Left colon (tissue), 2 donors: ENCODE data around the gene FASTKD3. TPM values are rescaled to one million over a fixed set of nuclear protein-coding genes. Genes with fewer than 3 reads are reported as not detected.
A peak's percentile ranks its signal among the peaks of the same experiment; 100 is the strongest.

Source experiments
- ATAC-seq: fragments of 200-7000 bp; cut with Tn5 transposase; one replicate; pipeline ENCODE4 v1.9.1; 2020; ENCODE audit warnings: mild to moderate bottlenecking, moderate library complexity
- DNase-seq, 2 donors: peaks; one replicate each; pipeline ENCODE4 v3.0.0-alpha.2; 2020
- intact Hi-C, 2 donors: fragments of 100-400 bp; cut with DNase I in 1 of 2; cut with micrococcal nuclease in 1 of 2; formaldehyde crosslinking; loops; one replicate each; pipeline versions ENCODE4 v1.11.2 to v1.14.0; 2022; cut with DNase I, micrococcal nuclease
- total RNA-seq, 2 donors: library from RNA; stranded (reverse); fragmentation: NEBNext Ultra II Directional; extraction: Animal tissue kit (Norgen Biotek cat#: 25700); gene quantifications; one replicate each; pipeline ENCODE4 v1.2.1, GENCODE V29; 2021
- donor health status: DM: no; HTN: no; CAD: no.
- donor health status: DM: yes; HTN: yes; CAD: no.

Gene FASTKD3
- total RNA-seq, 2 donors from 2014 or later = 7.6 to 11.3 TPM

DNA sequence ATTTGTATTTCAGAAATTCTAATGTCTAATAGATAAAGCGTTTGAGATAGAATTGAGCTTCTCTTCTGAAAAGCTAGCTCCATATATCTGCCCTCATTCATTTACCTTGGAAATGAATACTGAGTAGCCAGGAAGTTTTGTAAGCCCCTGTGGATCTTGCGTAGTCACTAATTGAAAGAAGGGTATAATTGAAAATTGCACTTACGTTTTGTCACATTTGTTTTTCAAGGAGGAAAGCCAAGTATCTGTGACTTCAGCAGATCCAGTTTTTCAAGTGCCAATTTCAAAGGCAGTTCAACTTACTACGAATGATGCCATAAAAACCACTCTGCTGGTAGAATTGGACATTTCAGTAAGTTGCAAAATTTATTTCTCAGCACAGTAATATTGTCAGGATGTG is 14.1 kb upstream of the FASTKD3 start:
- intact Hi-C loops = no loop called here
- ATAC-seq (no peak), DNase-seq (no peak)

DNA sequence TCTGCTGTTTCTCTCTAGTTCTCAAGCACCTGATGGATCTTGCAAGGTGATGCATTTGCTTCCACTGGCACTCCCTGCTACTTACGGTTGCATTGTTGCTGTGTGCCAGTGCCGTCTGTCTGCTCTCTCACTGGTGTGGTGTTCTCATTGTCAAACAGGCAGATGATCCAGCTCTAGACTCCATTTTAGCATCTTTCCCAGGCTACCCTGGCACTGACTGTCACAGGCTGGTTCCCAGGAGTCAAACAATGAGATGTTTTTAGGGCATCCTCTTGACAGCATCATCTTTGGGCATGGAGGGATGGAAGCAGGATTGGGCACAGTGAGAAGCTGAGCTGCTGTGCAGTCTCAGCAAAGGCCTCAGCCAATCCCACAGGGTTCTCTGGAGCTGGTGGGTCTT is 13.0 kb upstream of the FASTKD3 start:
- DNase-seq (no peak), ATAC-seq (no peak)
- intact Hi-C loops = no loop called here

DNA sequence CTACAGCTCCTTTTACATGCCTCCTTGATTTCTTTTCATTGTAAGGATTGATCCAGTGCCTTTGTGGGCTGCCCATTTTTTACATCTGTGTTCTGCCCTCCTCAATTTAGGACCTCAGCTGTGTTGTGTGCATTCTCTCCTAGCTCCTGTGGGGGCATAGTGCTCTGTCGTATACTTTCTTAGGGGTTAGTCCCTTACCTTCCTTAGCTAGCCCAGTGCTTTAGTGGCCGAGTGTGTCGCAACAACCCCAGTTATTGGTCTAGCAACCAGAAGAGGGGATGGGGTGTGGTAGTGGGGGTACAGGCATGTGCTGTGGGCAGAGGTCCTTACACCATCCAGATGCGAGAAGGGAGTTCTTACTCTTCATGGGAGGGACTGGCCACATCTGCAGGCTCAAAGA is 12.3 kb upstream of the FASTKD3 start:
- intact Hi-C loops = no loop called here
- DNase-seq = no peak
- no peak for ATAC-seq

DNA sequence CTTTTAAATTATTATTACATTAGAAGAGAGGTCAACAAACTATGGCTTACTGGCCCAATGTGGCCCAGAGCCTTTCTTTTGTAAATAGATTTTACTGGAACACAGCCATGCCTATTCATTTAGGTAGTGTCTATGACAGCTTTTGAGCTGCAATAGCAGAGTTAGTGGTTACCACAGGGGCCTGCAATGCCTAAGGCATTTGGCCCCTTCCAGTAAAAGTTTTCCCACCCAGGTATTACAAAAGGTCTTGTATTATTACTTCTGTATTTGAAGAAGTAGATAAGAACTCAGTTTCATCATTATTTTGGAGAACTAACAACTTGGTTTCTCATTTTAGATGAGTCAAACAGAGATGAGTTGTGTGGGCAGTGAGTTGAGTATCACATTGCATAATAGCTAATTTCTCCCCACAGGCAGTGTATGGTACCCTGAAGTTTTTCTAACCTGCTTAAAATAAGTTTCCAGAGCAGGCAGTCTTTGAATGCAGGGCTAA is 9.6 kb upstream of the FASTKD3 start:
- intact Hi-C loops = no loop called here
- ATAC-seq (no peak), DNase-seq (no peak)

DNA sequence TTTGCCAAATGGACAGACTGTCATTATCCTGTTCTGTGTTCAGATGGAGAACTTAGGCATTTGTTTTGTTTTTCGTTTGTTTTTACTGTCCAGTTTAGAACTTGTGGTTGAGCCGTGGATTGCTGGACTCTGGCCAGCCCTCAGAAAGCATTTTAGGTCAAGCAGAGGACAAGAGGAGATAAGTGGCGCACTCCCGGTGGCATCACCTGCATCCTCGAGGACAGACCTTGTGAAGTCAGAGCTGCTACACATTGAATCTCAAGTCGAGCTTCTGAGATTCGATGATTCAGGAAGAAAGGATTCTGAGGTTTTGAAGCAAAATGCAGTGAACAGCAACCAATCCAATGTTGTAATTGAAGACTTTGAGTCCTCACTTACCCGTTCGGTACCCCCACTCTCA is 9.0 kb upstream of the FASTKD3 start:
- intact Hi-C loops = no loop called here
- no peak for DNase-seq
- no peak for ATAC-seq

DNA sequence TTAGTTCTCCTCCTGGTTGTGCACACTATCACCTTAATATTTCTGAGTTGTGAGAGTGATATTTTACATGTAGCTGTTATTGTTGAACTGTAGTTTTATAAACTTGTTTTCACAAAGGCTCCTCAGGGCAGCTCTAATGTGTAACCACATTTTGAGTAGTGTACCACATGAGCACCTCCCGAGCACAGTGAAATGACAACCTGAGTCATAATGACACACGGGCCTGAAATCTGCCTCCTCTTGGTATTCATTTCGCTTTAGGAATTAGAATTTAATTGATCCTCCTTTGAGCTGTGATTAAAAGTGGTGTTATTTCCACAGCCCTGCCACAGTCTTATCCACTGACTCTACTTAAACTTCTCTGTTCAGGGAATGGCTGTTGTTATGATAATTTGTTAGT is 8.0 kb upstream of the FASTKD3 start:
- ATAC-seq (no peak), DNase-seq (no peak)
- intact Hi-C loops = no loop called here

DNA sequence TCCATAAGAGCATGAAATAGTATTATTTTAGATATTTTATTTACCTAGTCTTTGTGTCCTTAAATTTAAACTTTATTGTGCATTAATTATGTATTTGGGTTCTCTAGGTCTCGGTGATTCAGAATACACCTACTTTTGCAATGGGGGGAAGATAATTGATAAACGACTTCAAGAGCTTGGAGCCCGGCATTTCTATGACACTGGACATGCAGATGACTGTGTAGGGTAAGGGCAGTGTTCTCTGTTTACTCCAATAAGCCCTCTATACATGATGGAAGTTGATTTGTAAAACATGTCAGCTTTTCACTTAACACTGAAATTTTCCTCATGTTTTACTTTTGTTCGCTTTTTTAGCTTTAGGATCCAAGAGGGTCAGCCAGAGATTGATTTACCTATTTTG is 6.3 kb upstream of the FASTKD3 start:
- no peak for DNase-seq
- ATAC-seq = no peak
- intact Hi-C loops = no loop called here

DNA sequence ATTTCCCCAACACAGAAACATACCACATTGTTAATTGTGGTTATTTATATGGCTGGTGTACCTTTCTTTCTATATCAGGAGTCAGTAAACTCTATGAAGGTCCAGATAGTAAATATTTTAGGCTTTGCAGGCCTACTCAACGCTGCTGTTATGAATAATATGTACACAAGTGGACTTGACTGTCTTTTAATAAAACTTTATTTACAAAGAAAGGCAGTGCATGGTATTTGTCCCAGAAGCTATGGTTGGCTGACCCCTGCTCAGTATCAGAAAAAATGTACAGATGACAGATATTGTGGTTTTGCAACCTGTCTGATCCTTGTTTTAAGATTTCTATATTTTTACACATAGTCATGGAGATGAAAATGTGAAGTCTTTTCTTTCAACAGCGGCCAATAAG is 5.8 kb upstream of the FASTKD3 start:
- ATAC-seq (no peak), DNase-seq (no peak)
- intact Hi-C loops = no loop called here

DNA sequence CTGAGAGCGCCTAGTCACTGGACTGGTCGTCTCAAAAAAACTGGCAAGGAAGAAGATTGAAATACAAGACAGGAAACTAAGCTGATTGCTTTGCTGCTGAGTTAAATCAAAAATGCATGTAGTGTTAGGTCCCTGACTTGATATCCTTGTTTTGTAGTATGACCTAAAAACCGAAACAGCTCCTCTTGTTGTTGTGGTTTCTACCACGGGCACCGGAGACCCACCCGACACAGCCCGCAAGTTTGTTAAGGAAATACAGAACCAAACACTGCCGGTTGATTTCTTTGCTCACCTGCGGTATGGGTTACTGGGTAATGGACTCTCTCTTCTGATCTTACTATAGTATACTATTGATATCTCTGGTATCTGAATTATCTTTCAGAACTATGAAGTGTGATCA is 4.4 kb upstream of the FASTKD3 start:
- no peak for DNase-seq
- intact Hi-C loops = no loop called here
- ATAC-seq = no peak

DNA sequence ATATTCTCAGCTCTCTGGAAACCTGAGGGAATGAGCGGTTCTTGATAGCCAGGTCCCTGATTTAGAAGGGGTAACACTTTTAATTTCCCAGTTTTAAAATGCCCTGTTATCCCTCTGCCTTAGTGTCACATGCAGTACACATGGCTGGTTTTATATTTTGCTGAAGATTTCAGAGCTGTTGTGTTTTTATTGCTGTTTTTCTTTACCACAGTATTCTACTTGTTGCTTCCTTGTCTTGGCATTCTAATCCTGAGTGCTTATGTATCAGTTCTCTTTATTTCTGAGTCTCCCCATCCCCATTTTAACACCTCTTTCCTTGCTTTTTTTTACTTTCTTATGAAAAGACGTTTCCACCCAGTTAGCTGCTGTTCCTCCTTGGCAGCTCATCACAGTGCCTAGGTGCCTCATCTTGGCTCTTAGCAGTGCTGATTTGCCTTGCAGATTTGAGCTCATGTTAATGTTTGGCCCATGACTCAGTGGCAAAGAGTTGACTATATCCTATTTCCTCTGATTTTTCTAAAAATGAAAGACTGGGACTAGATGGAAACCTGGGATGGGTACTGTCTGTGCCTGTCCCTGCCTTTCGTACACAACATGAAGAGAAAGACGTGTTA is 3.8 kb upstream of the FASTKD3 start:
- intact Hi-C loops = no loop called here
- DNase-seq (no peak), ATAC-seq (no peak)

DNA sequence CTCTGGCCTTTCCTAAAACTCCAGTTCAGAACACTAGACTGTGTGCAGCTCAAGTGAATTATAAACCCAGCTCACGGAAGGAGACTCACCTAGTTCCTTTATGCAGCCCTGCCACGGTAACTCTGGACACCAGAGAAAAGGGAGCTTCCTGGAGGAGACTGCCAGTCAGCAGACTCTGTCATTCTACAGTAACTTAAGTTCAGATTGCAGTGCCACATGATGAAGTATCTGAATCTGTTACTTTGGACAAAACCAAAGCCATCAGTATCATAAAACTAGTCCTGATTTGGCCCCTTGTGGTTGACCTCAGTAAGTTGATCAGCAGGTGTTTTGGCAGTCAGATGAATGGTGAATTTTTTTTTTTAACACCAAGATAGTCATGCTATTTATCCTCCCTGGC is 2.8 kb upstream of the FASTKD3 start:
- intact Hi-C loops = no loop called here
- DNase-seq (peak; percentile 33 to 55), ATAC-seq (peak; percentile 66)

DNA sequence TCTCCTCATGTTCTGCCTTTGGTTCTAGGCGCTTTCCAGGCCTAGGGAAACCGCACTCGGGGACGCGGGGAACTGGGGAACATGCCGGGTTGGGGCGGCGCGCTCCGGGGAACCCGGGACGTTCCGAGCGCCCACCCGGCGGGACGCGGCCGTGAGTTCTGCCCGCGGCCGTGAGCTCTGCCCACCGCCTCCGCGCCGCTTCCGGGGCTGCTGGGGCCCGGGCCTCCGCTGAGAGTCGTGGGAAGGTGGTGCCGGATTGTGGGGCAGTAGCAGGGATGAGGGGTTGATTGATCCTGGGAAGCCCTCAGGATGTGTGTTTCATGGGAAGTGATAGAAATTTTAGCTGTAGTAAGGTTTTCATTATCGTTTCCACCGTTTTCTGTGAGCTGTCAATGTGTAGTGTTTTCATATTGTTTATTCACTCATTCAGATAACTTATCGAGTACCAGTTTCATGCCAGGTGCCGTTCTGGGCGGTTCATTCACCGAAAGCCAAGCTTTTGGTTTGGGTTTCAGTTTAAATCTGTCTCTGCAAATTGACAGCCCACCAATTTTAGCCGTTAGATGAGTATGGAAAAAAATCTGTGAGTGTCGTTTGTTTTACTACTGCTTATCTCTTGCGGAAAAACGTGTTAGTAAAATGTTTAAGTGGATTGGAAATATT is 774 bp upstream of the FASTKD3 start:
- peak in 1 of 2 donors; percentile 47 for DNase-seq
- ATAC-seq = peak; percentile 54
- intact Hi-C loops = no loop called here

DNA sequence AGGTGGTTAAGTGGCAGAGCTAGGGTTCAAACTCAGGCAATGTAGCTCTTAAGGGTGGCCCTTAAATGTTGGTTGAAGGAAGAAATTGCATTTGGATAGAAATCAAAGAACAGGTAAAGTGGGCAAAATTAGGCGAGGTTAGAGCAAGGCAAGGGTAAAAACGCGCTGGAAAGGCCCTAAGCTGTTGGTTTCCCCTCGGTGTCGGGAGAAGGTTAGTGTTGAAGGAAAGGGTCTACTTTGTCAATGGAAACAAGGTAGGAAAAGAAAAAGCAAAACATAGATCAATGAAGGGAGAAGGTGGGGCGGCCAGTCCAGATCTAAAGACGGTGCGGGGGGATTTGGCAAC is 431 bp downstream of the FASTKD3 start:
- intact Hi-C loops = no loop called here
- ATAC-seq (peak; percentile 8), DNase-seq (no peak)

DNA sequence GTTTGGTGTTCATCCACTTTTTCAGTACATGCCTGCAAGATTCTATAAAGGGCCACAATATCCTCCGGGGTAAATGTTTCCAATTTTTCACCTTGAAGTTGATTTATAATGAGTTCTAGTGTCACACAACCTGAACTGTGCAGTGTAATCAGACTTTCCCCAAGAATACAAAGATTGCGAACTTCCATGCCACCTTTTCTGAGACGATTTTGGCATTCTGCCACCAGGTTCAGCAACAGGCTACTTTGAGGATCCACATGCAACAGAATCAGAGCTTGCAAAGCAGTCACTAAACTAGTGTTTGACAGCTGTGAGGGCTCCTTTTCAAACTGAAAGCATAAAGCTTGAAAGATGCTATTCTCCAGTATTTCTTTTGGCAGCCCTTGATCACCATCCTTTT is 1.6 kb downstream of the FASTKD3 start:
- intact Hi-C loops = no loop called here
- DNase-seq (no peak), ATAC-seq (no peak)

DNA sequence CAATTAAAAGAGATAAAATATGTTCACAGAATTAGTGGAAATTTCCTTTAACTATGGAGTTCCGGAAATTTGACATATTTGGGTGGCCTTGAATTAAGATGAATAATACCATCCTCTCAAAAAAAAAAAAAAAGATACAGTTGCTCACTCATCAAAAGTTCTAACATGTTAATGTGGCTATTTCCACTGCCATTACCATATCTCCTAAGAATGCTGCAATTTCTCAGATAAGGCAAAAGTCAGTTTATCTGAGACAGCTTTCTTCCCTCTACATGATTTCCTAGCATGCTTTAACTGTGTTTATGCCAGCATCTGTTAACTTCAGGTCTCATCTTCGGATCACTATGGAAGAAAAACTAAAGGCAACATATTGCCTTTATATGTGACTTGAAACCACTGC is 2.6 kb downstream of the FASTKD3 start:
- ATAC-seq (no peak), DNase-seq (no peak)
- intact Hi-C loops = no loop called here

DNA sequence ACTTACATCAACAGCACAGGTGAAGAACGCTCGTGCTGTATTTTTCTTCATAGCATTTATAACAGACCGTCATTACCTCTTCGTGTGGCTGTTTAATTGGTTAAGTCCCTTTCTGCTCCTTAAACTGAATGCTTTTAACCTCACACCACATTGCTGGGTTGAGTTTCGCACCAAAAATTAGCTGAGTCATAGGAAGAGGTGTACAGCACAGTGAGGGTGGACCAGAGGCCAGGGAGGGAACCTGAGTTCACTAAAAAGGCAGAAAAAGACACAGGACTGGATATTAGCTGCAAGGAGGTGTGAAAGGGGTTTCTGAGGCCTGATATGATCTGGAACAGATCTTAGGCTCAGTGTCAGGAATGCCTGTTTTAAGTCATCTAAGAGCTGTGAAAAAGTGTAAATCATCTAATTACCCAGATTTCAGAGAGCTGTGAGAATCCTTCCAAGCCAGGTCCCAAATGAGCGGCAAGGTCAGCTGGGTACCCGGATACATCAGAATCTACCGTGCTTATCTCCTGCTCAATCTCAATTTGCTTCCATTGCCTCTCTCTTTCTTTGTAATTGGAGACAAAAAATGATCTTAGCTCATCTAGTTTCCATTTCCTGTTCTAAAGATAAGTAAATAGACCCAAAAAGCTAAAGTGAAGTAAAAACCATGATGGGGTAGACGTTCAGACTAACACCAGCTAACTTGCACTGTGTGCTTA is 10.8 kb downstream of the FASTKD3 start:
- intact Hi-C loops = no loop called here
- ATAC-seq (no peak), DNase-seq (no peak)

DNA sequence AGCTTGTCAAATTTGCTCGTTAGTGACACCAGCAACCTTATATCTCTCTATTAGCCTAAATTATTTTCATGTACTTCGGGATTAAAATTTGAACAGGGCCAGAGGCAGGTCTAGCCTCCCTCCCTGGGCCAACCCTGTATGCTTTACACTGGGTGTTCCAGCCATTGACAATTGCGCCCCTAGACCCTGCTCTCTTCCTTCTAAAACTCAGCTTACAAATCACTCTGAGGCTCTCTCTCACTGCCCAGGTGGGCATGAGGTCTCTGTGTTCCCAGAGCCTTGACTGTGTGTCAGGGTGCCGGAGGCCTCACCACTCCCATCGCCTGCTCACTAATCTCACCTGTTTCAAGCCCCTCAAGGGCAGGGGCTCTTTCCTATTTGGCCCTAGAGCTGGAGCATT is 11.5 kb downstream of the FASTKD3 start:
- DNase-seq (no peak), ATAC-seq (no peak)
- intact Hi-C loops = no loop called here

DNA sequence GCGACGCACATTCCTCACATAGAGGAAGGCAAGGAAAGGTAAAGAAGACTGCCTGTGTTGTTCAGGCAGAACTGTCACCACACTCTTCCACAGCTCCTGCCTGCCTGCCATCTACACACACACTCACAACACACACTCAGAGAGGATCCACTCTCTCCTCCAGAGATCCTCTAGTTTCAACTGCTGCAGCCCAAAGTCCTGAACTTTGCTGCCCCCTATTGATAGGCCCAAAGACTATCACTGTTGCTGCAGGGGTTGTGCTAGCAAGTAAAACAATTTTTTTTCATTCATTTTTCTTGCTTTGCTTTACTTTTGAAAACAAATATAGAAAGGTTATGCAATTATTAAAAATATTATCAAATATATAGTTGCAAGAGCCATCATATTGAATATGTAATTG is 12.0 kb downstream of the FASTKD3 start:
- DNase-seq (no peak), ATAC-seq (peak; percentile 66)
- intact Hi-C loops = no loop called here

DNA sequence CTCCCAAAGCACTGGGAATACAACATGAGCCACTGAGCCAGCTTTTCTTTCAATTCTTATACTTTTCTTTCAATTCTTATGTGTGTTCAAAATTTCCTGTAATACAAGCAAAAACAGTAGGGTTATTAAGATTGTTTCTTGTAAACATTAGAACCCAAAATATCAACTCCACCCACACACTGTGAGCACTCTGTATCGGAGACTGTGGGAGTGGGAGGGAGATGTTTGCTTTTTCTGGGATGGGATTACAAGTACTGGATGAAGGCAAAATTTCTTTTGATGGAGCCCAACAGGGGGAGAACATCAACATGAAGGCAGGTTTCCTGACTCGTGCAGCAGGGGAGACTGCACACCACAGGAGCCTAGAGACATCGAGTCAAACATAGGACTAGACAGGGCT is 13.2 kb downstream of the FASTKD3 start:
- ATAC-seq (no peak), DNase-seq (no peak)
- intact Hi-C loops = no loop called here

DNA sequence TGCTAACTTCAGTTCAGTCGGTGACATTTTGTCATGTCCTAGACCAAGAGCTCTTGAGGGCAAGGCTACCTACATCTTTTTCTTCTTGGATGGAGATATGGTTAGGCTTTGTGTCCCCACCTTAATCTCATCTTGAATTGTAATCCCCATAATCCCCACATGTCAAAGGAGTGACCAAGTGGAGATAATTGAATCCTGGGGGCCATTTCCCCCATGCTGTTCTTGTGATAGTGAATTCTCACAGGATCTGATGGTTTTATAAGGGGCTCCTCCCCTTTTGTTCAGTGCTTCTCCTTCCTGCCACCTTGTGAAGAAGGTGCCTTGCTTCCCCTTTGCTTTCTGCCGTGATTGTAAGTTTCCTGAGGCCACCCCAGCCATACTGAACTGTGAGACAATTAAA is 15.8 kb downstream of the FASTKD3 start:
- no peak for ATAC-seq
- intact Hi-C loops = no loop called here
- no peak for DNase-seq

DNA sequence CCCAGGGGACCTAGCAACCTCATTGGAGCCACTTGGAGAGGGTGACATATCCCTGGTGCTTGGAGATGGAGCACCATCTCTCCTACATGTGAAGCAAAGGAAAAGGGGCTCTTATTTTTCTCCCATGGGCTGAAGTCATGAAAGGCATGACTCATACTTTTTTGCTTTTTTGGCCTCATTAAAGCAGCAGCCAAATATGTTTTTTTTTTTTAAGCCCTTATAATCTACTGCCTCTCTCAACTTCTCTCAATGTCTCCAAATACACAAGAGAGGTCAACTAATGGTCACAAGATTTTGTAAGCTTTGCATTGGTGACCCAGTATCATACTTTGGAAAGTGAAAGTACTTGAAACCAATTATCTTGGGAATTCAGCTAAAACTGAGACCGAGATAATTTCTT is 16.3 kb downstream of the FASTKD3 start:
- intact Hi-C loops = no loop called here

More for the DNA sequence above, 16.3 kb downstream of the FASTKD3 start:
- DNase-seq (no peak), ATAC-seq (no peak)
